CD1c-positive myeloid dendritic cell (primary cell): ENCODE data around the gene SORCS2.

ENCODE experiments used
- DNase-seq: peaks from one replicate; pipeline ENCODE4 v3.0.0-alpha.2; 2016; ENCODE audit errors: extremely low spot score

SORCS2 gene

GRCh38 chr4:7266525-7267292, 74.4 kb downstream of the SORCS2 start:
- no peak for DNase-seq

- DNase-seq, result no peak
Measured at GRCh38 chr4:7267829-7268228, 75.5 kb downstream of the SORCS2 start.

DNA sequence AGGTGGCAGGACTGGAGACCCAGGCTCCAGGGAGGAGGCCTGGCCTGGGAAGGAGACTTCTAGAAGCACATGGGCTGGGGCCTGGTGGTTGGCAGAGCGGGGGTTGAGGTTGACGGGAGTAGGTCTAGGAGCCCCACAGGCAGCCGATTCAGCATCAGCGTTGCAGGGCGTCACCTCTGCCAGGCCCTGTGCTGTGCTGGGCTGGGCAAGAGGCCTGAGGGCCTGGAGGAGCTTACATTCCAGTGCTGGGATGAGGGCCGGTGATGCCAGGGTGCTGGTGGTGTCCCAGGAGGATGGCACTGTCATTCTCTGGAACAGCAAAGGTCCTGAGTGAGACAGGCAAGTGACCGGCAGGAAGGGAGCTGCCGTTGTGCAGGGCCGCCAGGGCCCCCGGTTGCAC, 76.6 kb downstream of the SORCS2 start:
- DNase-seq, result no peak

DNA sequence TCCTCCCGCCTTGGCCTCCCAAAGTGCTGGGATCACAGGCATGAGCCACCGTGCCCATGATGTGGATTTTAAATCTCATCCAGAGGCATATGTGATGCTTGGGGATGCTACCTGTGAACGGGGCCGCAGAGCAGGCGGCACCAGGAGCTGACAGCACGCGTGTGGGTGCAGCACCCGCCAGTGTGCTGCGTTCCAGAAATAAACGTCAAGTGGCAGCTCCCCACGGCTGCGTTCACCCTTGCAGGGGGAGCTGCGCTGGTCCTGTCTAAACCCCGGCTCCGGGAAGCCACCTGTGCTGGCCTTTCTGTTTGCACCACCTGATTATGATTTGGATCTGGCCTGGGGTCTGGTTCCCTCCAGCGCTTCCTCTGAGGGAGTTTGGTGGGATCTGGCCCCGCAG, 77.8 kb downstream of the SORCS2 start:
- no peak for DNase-seq

- DNase-seq, result no peak
Measured at GRCh38 chr4:7272404-7272803, 80.1 kb downstream of the SORCS2 start.

DNA sequence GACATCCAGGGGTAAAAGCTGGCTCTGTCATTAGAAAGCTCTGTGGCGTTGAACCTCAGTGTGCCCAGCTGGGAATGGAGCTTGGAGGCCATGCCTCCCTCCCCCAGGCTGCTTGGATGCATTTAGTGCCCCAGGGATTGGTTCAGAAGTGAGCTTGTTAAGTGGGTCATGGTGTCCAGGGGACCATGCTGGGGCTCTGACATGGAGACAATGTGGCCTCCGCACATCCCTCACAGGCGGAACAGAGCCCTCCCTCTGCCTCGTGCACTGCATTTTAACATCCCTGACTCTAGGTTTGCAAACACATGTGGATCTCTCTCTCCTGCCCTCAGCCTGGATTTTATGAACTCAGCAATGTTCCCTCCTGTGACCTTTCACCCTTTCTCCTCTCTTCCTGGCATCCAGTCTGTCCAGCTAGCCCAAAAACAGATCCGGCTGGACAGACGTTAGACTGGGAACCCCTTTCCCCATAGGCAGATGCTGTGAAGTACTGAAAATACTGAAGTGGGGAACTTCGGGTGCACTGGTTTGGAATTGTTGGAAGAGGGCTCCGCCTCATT, 81.5 kb downstream of the SORCS2 start:
- no peak for DNase-seq

GRCh38 chr4:7275067-7275466, 82.7 kb downstream of the SORCS2 start:
- no peak for DNase-seq

GRCh38 chr4:7275490-7276154, 83.3 kb downstream of the SORCS2 start:
- no peak for DNase-seq

- DNase-seq, result no peak
Measured at GRCh38 chr4:7276515-7276914, 84.2 kb downstream of the SORCS2 start.

DNA sequence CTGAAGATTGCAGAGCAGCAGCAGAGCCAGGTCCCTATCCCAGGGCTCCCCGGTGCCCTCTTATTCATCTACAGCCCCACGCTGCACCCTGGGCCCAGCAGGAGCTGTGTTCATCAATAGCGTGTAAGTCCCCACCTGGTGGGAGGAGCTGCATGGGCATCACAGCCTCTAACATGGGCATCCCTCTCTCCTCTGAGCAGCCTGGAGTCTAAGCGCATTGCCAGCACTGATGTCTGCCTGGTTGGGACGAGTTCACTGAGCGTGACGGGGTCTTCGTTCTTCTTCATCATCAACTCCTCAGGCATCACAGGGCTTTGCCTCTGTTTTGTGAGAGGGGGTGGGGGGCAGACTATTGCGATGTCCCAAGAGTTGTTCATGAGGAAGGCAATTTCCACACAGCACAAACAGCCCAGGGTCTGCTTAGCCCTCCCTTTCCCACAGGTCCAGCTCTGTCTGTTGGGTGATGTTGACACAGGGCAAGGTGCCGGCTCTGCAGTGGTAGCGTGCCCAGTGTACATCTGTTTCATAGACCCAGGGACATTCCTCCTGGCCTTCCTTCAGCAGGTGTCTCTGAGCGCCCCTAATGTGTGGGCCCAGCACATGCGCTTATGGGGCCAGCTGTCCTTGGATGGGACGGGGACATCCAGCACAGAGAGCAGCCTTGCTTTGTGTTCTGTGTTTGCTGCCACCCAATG, 85.9 kb downstream of the SORCS2 start:
- no peak for DNase-seq

DNA sequence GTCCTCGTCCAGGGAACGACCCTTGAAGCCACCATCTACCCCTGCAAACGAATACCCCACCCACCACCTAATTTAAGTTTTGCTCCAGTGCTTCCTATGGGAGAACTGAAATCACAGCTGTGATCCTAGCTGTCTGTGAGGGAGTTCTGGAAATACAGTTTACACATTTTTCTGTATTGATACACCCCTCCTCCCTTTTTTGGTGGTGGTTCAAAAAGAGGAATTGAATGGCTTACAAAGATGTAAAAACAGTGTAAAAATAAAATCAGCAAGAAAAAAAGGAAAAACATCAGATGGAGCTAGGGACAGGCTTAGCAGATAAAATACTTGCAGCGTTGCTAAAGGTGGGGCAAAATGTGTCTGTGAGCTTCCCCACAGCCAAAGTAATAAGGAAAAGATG, 86.6 kb downstream of the SORCS2 start:
- DNase-seq, result no peak

GRCh38 chr4:7279902-7280301, 87.6 kb downstream of the SORCS2 start:
- DNase-seq, result no peak

GRCh38 chr4:7280926-7281690, 88.8 kb downstream of the SORCS2 start:
- no peak for DNase-seq

DNA sequence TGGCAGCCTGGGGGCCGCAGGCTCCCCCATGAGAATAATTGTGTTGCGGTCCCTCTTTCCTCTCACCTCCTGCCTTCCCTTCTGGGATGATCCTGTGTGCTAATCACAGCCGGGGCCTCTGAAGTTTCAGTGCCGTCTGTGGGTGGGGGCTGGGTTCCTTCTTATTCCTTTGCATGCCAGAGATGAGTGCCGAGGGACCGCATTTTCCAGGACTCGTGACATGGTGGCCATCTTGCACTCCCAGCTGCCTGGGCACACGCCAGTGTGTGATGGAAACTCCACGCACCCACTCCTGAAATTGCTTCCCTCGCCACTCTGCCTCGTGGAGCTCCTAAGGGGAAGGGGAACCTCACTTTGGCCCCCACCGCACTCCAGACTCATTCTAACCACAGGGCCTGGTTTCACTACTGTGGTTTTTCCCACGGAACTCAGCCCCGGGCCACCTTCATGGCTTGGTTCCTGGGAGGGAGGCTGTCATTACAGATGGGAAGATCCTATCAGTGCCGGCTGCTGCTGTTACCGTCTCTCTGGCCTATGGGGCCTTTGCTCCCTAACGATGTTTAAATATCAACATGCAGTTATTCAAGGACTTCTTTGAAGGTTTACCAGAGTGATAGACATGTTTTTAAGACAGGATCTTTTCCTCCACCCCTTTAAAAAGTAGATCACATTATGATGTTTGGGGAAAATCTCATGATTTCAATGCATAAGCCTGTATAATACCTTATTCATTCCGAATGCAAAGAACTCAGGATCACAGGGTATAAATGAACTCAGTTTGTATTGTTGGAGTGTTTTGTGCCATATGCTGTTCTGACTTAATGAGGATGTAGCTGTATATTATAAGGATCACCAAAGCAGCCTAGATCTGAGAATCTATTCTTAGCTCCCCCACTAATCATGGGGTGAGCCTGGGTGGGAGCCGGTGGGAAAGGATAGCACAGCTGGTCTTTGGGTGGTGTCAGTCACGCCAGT, 89.6 kb downstream of the SORCS2 start:
- no peak for DNase-seq

GRCh38 chr4:7282786-7283440, 90.6 kb downstream of the SORCS2 start:
- DNase-seq, result no peak

DNA sequence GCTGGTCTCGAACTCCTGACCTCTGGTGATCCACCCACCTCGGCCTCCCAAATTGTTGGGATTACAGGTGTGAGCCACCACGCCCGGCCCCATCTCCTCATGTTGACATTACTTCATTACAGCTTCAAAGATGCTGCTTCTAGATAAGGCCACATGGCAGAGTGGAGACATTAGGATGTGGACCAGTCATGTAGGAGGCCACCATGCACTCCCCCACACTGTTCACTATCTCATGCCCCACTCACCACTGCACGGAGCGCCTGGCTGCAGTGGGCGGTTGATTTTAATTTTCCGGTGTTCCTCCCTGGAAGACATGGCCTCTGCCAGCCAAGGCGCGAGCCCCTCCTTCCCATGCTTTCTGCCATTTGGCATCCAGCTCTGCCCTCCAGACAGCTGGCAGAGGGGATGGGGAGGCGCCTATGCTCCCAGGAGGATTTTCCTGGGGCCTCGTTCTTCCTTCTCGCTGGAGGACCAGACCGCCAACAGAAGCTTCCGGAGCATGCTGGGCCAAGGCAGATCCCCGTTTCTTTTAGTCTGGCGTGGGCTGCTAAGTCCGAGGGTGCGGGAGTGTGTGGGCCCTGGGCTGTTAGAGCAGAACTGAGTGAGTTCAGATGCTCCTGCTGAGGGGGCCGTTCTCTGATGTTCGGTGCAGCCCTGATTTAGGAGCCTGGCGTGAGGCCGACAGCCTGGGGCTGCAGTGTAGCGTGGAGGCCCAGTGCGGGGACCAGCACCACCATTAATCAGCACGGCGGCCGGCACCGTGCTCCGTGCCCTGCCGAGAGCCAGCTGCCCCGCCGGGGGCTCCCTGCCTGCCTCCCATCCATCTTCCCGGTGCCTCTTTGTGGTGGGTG, 93.1 kb downstream of the SORCS2 start:
- no peak for DNase-seq

DNA sequence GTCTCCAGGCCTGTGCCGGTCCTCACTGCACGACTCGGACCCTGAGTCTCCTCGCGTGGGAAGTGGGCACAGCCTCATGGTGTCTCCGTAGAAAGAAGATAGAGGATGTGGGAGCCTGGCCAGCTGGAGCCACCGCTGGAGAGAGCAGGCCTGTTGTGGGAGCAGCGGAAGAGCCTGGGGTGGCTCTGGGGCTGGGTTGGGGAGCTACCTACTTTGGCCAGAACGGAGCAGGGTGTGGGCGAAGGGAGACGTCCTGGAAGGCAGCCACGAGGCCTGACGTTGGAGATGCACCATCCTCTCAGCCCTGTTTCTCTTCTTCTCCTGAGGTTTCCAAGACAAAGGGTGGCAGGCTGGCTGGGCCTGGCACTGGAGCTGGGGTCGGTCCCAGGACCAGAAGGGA, 93.8 kb downstream of the SORCS2 start:
- DNase-seq, result no peak

- no peak for DNase-seq
Measured at GRCh38 chr4:7286798-7287197, 94.5 kb downstream of the SORCS2 start.

- DNase-seq, result no peak
Measured at GRCh38 chr4:7287274-7287917, 95.1 kb downstream of the SORCS2 start.
